Vagina (tissue), 2 donors: ENCODE measurements around the gene SCARF2. TPM values are rescaled to one million over a fixed set of nuclear protein-coding genes. Genes with fewer than 3 reads are reported as not detected.
A peak's percentile ranks its signal among the peaks of the same experiment; 100 is the strongest.

Source experiments
- DNase-seq, 2 donors: peaks; one replicate each; pipeline ENCODE4 v3.0.0-alpha.2; 2017; ENCODE audit errors: extremely low spot score in 2 of 2
- H3K27ac ChIP-seq: fragments of 200-600 bp; sonication (generic); one replicate; pipeline ENCODE4 v1.5.1; 2019
- H3K27me3 ChIP-seq: fragments of 200-600 bp; sonication (generic); one replicate; pipeline ENCODE4 v1.5.1; 2019
- H3K36me3 ChIP-seq, 2 donors: fragments of 200-600 bp; sonication (generic); one replicate each; pipeline ENCODE4 v1.5.1; 2017 to 2019
- H3K4me1 ChIP-seq: fragments of 200-600 bp; sonication (generic); one replicate; pipeline ENCODE4 v1.5.1; 2019
- H3K4me3 ChIP-seq, 2 donors: fragments of 200-600 bp; sonication (generic); 1 replicate in 1 of 2; 2 replicates in 1 of 2; pipeline ENCODE4 v1.5.1; 2016 to 2019
- H3K9me3 ChIP-seq: fragments of 200-600 bp; sonication (generic); one replicate; pipeline ENCODE4 v1.5.1; 2019
- CTCF ChIP-seq, 3 experiments: fragments of 450-650 bp in 2 of 3; fragments of 200-600 bp in 1 of 3; sonication (generic) in 1 of 3; IDR thresholded peaks; one replicate each; pipeline ENCODE4 v1.5.1; 2017 to 2019; ENCODE audit warnings: antibody characterized with exemption in 3 of 3, mild to moderate bottlenecking in 2 of 3, moderate library complexity in 2 of 3
- POLR2A ChIP-seq, 2 donors: fragments of 450-650 bp; IDR thresholded peaks; one replicate each; pipeline ENCODE4 v1.6.1; 2017; ENCODE audit warnings: antibody characterized with exemption in 2 of 2, mild to moderate bottlenecking in 2 of 2, moderate library complexity in 2 of 2
- POLR2AphosphoS5 ChIP-seq, 2 donors: sonication (generic); formaldehyde crosslinking; IDR thresholded peaks; one replicate each; pipeline ENCODE4 v1.9.0; 2017; ENCODE audit warnings: antibody characterized with exemption in 2 of 2, mild to moderate bottlenecking in 2 of 2, low read depth in 1 of 2; ENCODE audit not compliant: insufficient read depth in 1 of 2
- intact Hi-C: fragments of 100-400 bp; cut with DNase I; formaldehyde crosslinking; loops from one replicate; pipeline ENCODE4 v1.15.1; 2023
- total RNA-seq: library from RNA; depleted of rRNA; stranded (reverse); fragments of >200 nt; gene quantifications from one replicate; pipeline ENCODE4 v1.2.3, GENCODE V29; 2016

SCARF2 gene
- total RNA-seq, 1 donor from 2014 or later = 32.2 TPM

GRCh38 chr22:20438678-20439492 lies 1.3 kb upstream of the SCARF2 start:
- Histone ChIP-seq H3K9me3 (no peaks in the 10 kb centered on the region), H3K36me3 (no peaks in the 10 kb centered on the region), H3K27me3 (no peaks in the 10 kb centered on the region), H3K4me1 (peaks cover 57% of the 10 kb centered on the region), H3K27ac (peak overlapping the region; percentile 93), H3K4me3 (peak overlapping the region; percentile 54 to 60)
- no peak for DNase-seq
- intact Hi-C loops = no loop called here
- TF ChIP-seq POLR2AphosphoS5 (IDR thresholded peaks at IDR 0.05; ENCODE audit: insufficient read depth in 1 of 2, low read depth in 1 of 2) (no peak), POLR2A (IDR thresholded peaks at IDR 0.05) (no peak), CTCF (IDR thresholded peaks at IDR 0.05) (no peak)

GRCh38 chr22:20438427-20438677 lies 727 bp upstream of the SCARF2 start:
- Histone ChIP-seq H3K4me3 (peak overlapping the region; percentile 54 to 60), H3K36me3 (no peaks in the 10 kb centered on the region), H3K27ac (peak overlapping the region; percentile 93), H3K9me3 (no peaks in the 10 kb centered on the region), H3K27me3 (no peaks in the 10 kb centered on the region), H3K4me1 (peaks cover 57% of the 10 kb centered on the region)
- no peak for TF ChIP-seq POLR2AphosphoS5 (IDR thresholded peaks at IDR 0.05; ENCODE audit: insufficient read depth in 1 of 2, low read depth in 1 of 2)
- no peak for TF ChIP-seq CTCF (IDR thresholded peaks at IDR 0.05)
- no peak for TF ChIP-seq POLR2A (IDR thresholded peaks at IDR 0.05)
- intact Hi-C loops = no loop called here
- DNase-seq = no peak

- peak overlapping the region; percentile 54 to 60 for H3K4me3 ChIP-seq
- DNase-seq = no peak
- no peaks in the 10 kb centered on the region for H3K9me3 ChIP-seq
- no peaks in the 10 kb centered on the region for H3K27me3 ChIP-seq
- intact Hi-C loops = no loop called here
- peaks cover 51% of the 10 kb centered on the region for H3K4me1 ChIP-seq
- TF ChIP-seq POLR2A (IDR thresholded peaks at IDR 0.05) = no peak
- TF ChIP-seq POLR2AphosphoS5 (IDR thresholded peaks at IDR 0.05; ENCODE audit: insufficient read depth in 1 of 2, low read depth in 1 of 2) = peak in 1 of 2 donors; percentile 25
- TF ChIP-seq CTCF (IDR thresholded peaks at IDR 0.05) = no peak
- H3K27ac ChIP-seq = peak overlapping the region; percentile 85
- no peaks in the 10 kb centered on the region for H3K36me3 ChIP-seq
Observed at GRCh38 chr22:20436768-20437612, 635 bp downstream of the SCARF2 start.

- TF ChIP-seq CTCF (IDR thresholded peaks at IDR 0.05) (no peak), POLR2AphosphoS5 (IDR thresholded peaks at IDR 0.05; ENCODE audit: insufficient read depth in 1 of 2, low read depth in 1 of 2) (no peak), POLR2A (IDR thresholded peaks at IDR 0.05) (no peak)
- DNase-seq = no peak
- H3K27me3 ChIP-seq = no peaks in the 10 kb centered on the region
Observed at GRCh38 chr22:20436307-20436767, 1.3 kb downstream of the SCARF2 start.

More at GRCh38 chr22:20436307-20436767, 1.3 kb downstream of the SCARF2 start:
- no peaks in the 10 kb centered on the region for H3K9me3 ChIP-seq
- H3K4me1 ChIP-seq = peaks cover 47% of the 10 kb centered on the region
- peak overlapping the region; percentile 85 for H3K27ac ChIP-seq
- peak overlapping the region; percentile 54 to 60 for H3K4me3 ChIP-seq
- H3K36me3 ChIP-seq = no peaks in the 10 kb centered on the region
- intact Hi-C loops = no loop called here
